NCI-H146 (cell line): ENCODE data around the gene TMPRSS13.

Experiments
- DNase-seq: peaks from one replicate; lab custom pipeline; 2025; lab: John Stamatoyannopoulos, UW

The TMPRSS13 gene

DNA sequence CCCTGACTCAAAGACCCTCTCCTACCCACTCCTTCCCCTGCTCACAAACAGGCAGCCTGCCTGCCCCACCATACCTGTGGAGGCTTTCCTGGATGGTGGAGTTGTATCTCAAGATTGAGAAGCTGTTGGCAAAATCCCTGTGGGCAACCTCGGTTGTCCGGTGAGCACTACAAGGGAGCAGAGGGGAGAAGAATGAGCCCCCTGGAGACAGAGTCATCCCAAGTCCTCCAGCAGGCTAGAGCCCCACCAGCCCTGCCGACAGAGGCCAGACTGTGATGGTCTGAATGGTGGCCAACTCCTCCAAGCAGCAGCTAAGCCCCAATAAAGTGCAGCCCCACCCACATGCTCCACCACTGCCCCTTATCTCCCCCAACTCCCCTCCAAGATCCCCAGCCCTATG, 17.5 kb downstream of the TMPRSS13 start:
- DNase-seq, result no peak

DNA sequence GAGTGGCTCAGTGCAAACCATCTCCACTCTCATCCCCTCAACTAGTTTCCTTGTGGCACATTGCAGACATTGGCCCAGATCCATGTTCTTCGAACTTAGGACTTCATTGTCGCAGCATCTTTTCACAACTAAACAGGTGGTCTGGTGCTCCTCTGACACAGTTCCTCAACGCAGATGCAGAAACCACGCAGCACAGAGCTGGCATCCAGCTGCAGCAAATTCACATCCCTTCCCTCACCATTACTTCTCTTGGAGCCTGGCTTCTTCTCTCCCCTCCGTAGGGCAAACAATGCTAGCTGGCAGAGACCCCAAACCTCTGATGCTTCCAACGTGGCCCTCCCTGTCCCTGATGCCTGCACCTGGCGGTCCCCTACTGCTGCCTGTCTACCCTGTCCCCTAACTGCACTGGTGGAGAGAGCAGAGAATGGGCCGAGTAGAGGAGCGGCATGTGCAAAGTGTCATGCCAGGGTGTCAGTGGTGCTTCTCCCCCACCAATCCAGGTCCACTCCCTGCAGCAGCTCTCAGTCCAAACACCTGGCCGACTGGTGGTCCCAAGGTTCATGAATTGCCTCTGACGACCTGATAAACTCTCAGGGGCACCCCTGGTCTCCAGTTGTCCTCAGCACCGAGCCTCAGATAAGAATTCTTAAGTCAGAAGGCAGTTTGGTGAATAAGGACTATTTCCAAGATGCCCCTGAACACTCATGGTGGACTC, 18.1 kb downstream of the TMPRSS13 start:
- no peak for DNase-seq

DNA sequence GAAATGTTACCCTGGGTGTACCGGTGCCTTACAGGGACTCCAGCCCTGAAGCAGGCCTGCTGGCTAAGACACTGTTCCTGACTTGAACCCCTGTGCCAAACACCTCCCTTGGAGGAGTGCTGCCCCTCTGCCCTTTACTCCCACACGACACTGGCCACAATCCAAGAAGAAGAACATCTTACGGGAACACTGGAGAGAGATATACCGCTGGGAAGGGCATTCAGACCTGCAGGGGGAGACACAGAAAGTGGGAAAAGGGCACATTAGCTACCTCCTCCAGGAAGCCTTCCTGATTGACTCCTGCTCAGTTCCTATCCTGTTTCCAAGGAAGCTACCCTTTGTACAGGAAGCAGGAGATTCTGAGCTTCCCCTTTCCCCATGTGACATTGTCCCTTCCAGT, 18.7 kb downstream of the TMPRSS13 start:
- no peak for DNase-seq

DNA sequence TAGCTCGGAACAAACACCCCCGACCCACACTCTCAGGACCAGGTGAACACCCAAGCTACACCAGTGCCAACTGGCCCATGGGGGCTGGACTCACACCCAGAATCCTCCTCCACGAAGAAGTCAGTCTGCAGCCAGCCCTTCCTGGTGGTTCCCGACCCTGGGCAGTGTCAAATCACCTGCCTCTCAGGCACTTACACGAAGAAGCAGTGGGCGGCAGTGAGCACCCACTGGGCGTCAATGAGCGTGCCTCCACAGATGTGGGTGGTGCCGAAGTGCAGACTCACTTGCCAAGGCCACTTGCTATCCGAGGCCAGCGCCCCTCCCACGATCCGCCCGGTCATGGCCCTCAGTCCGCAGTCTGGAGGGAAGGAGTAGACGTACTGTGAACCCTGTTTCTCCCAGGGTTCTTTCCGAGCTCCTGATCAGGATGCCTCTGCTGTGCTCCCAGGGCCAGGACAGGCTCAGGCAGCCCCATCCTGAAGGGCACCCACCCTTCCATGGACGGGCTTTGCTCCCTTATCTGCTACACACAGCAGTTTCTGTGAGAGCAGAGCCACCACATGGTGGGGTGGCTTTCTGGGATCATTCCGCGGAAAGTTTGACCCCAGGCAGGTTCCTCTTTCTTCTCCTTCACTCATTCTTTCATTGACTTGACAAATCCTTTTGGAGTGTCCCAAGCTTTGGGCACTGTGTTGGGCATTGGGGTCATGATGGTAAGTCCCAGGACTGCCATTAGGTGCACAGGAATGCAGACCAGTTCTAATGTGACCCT, 19.4 kb downstream of the TMPRSS13 start:
- no peak for DNase-seq

DNA sequence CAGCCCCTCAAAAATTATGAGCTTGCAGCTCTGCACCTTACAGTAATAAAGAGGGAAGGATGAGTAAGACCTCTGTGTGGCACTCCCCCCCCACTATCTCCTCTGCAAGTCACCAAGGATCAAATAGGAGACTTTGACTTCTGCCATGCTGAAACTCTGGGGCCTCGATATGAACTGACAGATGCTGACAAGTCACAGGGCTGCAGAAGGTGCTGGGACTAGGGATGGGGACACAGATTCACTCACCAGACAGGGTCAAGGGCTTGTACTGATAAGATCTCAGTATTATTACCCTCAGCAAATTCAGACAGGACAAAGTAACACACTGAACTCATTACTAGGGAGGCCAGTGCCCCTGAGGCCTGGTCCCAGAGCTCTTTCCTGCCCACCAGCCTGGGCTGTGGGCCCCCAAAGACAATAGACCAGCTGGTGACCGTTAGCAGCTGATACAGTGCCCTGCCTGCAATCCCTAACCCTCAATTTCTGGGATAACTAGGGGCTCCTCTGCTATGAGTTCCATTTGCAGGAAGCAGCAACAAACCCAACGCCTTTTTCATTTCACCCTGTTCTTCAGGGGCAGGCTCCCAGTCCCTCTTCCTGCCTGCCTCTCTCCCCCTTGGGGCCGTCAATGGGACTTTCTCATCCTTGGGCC, 20.1 kb downstream of the TMPRSS13 start:
- no peak for DNase-seq

DNA sequence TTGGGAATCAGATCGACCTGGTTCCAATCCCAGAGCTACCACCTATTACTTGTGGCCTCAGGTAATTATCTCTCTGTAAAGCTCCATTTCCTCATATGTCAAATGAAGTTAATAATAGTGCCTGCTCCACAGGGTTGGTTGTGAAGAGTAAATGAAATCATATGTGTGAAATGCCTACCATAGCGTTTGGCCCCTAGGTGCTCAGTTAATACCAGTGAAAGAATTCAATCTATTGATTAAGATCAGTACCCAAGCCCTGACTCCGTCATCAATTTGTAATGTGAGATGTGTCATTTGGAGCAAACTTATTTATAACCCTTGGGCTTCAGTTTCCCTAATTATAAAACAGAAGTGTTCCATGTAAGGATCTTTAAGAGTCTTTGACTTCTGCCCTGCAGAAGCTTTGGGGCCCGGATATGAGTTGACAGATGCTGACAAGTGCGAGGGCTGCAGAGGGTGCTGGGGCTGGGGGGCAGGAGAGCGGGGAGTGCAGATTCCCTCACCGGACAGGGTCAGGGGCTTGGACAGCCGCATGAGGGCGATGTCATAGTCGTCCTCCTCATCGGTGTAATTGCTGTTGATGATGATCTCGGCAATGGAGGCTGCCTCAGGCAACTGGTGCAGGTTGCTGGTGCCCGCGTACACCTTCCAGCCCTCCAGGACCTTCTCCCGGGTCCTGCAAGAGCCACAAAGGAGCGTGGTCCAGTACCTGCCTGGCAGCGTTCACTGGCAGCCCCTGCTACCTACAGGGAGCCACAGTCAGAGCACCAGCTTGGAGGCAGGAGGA, 20.9 kb downstream of the TMPRSS13 start:
- DNase-seq, result peak; percentile 17

DNA sequence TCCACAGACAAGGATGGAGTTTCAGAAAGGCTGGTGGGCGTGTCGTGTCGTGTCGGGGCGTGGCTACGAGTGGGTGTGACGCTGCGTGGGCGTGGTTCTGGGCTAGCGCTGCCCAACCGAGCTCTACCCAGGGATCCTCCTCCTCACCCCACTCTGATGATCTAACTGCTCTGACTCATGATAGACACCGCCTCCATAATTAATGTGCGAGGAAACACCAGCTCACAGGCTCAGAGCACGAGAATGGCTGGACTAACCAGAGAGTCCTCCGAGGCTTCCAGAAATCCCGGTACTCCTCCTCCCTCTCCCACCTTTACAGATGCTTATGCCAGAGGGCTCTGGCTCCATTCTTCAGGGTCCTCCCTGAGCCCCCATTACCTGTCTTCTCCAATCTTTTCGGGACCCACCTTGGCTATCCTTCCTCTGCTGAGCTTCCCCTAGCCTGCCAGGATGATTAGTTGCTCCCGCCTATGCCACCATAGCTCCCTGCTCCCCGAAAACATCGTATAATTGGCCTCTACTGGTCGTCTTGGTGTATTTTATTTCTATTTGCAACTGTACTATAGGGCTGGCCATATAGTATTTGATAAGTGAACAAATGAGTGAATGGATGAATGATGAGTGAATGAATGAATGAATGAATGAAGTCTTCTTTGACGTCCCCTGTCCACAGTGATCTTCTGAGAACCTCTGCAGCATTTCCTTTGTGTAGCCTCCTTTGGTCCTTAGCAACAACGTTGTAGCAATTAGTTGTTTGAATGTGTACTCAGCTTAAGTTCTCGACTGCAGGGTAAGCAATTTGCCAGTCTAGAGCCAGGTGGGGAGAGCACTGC, 21.7 kb downstream of the TMPRSS13 start:
- DNase-seq, result peak; percentile 98

DNA sequence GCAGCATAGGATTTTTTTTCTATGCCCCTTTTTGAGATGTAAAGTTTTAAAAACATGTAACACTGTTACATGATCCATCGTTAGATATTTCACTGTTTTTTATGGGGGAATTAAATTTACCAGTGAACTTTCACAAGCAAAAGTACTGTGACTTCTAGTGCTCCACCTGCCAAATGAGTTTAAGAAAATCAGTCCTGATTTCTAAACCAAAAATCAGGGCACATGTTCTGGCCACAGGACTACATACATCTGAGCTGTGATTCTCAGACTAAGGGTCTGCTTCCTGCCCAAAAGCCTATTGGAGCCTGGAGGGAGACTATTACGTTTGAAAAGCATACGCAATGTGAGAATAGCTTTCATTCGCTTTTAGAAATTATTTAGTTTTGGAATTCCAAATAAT, 22.5 kb downstream of the TMPRSS13 start:
- DNase-seq, result no peak

DNA sequence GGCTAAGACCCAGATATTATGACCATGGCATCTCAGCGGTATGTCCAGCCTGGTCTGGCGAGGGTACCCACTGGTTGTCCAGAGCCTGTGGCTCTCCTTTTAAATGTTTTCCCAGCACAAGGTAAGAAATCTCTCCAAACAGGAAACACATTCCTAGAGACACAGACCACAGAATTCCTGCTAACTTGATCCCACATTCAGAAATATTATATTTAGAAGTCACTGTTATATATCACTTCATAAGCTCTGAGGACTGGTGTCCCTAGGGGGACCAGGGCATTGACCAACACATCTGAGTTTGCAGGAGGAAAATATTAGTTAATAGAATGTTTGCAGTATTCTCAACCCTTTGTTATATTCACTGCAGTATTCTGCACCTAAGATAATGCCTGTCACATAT, 23.1 kb downstream of the TMPRSS13 start:
- DNase-seq, result no peak

DNA sequence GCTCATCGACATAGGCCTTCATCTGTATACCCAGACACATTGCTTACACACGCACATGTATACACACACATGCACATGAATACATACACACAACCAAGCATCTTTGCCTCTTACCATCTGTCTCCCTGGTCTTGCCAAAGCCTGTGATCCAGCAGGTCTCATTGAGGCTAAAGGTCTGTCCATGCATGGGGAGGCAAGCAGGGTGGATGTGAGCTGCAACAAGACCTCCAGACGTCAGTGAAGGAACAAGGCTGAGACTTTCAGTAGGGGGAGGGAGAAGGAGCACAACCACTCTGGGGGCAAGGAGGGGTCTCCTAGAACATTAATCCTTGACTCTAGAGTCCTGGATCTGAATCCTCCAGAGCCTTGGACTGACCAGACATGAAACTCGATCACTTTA, 23.7 kb downstream of the TMPRSS13 start:
- DNase-seq, result no peak

DNA sequence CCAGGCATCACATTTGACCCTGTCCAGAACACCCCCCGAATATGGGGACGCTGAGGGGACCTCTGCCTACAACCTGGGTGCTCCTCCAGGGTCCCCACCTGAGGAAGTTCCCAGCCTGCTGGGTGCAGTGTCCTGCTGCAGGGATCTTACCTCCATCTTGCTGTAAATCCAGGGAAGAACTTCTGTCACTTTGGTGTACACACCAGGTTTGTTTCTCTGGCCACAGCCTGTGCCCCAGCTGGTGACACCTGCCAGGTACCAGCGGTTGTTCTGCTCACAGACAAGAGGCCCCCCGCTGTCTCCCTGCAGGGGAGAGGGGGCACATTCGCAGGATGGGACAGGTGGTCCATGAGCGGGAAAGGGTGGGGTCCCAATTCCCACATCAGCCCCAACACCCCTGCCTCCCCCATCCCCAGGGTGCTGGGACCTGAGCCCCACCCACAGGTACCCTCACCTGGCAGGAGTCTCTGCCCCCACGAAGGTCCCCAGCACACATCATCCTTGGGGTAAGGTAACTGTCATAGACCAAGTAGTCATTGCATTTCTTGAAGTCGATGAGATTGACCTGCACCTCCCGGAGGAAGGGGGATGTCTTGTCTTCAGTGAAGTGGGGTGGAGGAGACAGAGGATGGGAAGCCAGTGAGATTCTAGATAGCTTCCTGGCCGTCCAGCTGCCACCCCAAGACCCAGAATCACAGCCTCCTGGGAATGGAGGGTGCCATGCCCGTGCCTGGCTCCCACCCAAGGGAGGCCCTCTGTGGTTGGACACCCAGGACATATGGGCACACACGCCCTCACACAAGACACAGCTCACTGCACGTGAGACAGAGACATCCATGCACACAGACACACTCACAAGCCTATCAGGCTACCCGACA, 25.5 kb downstream of the TMPRSS13 start:
- DNase-seq, result peak; percentile 87

DNA sequence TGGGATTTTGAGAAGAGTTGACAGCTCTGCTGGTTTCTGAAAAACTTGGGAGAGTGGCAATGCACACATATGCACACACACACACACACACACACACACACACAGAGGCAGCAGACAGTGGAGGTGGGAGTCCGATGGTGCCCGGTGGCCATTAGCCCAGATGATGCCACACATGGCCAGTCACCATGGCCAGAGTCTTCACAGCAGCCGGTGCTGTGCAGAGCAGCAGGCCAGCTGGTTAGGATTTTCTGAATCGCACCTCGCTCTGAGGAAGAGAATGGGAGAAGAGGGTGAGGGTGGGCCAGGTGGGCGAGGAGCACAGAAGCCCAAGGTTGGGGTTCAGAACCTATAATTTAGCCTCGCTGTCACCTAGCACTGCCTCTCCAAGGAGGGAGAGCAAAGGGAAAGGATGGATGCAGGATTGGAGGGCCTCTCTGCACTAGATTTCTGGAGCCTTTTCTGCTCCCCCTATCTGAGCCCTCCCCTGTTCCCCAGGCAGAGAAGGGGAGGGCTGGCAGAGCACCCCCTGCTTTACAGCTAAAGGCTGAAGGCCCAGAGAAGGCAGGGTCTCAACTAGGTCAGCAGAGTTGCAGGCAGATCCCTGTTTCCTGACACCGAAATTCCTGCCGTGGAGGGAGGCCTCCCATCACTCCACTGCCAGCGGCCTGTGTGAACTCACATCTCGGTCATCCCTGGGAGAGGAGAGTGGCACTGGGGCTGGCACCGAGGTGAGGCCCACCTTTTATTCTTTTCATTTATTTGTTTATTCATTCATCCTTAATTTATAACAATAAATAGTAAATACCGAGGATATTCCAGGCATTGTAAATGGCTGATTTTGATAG, 27.0 kb downstream of the TMPRSS13 start:
- no peak for DNase-seq

DNA sequence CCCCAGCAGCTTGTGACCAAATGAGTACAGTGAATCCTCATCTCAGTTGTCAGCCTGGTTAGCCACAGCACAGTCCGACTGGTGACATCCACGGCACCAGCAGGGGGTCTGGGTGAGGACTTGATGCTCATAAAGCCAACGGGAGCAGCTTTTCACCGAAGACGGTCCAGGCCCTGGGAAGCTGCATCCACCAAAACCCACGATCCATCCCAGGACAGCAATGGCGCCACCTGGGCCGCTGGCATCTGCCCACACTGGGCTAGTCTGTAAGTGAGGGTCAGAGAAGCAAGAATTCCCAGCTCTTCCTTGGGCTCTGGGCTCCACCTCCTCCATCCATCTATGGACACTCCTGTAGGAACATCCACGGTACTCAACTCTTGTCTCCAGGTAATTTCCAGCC, 27.6 kb downstream of the TMPRSS13 start:
- DNase-seq, result no peak

DNA sequence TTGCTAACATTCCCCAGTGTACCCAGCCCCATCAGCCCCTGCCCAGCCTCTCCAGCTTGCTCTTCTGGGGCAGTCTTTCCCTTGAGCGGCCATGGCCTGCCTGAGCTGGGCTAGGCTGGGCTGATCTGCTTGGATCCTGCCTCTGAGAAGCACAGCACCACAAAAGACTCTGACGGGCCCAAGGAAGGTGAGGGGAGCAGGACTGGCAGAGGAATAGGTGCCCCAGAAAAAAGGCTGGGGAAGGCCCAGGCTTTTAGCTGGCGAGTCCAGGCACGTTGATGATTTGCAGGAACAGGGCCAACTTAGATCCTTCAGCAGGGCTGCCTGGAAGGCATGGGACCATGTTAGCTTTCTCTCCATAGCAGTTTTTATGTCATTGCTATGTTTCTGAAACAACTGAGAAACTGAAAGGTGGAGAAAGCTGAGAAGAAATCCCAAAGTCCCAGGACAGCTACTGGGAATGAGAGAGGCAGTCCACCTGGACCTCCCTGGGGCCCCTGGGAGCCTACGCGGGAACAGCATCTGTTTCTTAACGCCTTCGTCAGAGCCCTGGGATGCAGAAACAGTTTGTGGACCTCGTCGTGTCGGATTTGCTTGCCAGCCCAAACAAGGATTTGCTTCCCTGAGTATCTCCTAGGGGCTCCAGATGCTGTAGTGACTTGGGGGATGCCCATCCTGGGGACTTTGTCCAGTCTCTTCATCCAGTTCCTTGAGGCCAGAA, 28.3 kb downstream of the TMPRSS13 start:
- DNase-seq, result no peak

DNA sequence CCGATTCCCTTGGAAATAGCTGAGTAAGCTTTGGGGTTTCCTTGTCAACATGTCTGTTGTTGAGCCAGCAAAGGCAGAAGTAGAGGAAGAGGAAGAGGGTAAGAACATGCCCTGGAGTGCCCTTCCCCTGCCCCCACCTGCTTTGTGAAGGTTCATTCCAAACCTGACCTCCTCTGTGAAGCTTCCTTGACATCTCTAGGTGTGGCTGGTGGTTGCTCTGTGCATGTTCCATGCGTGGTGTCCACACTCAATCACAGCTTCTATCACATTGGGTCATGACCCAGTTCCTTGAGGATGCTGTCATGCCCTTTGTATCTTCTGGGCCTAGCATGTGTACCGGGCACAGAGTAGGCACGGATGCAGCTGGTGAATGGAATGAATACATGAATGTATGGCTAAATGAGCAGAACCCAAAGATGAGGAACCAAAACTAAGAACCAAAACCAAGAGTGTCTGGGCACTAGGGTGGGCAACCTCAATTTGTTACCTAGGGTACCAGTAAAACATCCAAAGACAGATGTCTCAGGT, 29.0 kb downstream of the TMPRSS13 start:
- no peak for DNase-seq

DNA sequence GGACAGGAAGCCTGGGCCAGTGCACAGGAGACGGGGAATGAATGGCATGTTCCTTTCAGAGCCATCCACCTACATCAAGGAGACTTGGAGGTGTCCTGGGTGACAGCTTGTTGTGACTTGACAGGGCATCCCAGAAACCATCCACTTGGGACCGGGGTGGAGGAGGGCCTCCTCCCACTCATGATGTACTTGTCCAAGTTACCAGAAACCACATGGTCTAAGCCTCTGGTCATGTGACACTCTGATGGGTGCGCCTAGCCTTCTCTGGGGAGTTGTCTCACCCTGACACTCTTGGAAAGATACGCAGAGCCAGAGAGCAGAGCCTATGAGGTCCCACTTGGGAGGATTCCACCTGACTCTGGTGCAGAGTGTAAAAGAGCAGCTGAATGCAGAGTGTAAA, 31.1 kb downstream of the TMPRSS13 start:
- DNase-seq, result no peak

DNA sequence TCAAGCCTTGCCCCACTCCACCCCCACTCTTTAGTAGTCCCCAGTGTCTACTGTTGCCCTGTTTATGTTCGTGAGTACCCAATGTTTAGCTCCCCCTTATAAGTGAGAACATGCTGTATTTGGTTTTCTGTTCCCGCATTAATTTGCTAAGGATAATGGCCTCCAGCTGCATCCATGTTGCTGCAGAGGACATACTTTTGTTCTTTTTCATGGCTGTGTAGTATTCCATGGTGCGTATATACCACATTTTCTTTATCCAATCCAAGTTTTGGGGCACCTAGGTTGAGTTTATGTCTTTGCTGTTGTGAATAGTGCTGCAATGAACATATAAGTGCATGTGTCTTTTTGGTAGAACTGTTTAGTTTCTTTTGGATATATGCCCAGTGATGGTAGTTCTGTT, 36.6 kb downstream of the TMPRSS13 start:
- no peak for DNase-seq

DNA sequence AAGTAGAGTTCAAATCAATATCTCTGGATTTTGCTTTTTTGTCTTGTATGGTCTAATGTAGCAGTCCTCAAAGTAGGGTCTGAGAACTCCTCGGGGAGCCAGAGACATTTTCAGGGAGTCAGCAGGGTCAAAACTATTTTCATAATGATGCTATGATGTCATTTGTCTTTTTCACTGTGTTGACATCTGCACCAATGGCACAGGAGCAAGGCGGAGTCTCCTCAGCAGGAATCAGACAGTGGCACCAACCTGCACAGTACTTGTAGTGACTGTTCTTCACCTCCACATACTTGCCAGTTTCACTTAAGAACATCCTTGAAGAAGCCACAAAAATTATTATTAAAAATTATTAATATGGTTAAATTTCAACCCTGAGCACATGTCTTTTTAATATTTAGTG, 37.8 kb downstream of the TMPRSS13 start:
- DNase-seq, result no peak

DNA sequence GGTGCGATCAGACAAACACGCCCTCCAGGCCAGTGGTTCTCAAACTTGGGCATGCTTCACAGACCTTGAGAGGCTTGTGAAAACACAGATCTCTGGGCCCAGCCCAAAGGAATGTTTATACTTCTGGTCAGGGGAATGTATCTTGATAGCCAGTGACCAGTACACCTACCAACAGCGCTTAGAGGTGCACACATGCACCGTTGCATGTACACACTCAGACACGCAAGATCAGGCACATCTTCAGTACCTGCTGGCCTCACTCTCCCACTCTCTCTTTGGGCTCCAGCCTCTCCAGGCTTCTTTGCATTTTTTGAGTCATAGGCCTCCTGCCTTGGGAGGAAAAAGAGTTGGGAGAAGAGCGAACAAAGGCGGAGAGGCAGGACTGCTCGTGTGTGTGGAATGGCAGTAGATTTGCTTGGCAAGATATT, 41.0 kb downstream of the TMPRSS13 start:
- DNase-seq, result no peak
